Measurements from ENCODE around the gene POU3F1. TPM values are rescaled to one million over a fixed set of nuclear protein-coding genes. Genes with fewer than 3 reads are reported as not detected.

The POU3F1 gene
- polyA plus RNA-seq, 2 of the 4 experiments (the other 2 are of a cell fraction), result not detected

DNA sequence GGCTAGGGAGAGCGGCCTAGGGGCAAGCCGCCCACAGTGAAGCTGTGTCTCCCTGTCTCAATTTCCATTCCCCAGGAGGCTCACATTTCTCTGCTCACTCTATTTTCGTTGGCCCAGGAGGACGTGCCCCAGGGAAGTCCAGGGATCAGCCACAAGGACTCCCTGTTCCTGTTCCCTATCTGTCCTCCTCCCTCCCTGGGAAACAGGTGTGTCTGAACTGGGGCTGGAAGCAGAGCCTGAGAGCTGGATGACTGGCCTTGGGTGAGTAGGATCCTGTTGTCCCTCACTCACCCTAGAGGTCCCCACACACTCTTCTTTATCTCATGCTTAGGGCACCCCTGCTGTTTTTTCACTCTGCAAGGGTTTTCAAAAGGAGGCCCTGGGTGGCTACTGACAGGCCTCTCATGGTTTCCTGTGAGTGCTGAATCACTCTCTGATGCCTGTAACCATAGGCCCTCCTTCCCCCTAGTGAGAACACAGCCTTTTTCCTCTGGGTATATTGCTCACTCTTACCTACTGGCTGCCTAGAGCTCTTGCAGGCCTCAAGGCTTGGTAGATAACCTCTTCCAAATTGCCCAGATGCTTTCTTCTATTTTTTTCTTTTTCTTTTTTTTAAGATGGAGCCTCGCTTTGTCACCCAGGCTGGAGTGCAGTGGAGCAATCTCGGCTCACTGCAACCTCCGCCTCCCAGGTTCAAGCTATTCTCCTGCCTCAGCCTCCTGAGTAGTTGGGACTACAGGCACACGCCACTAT, 37.3 kb downstream of the POU3F1 start:
- Histone ChIP-seq H3K4me3 (no peak overlapping the region), H3K4me1 (peaks cover 13% of the 10 kb centered on the region), H3K9me3 (no peaks in the 10 kb centered on the region), H3K4me2 (no peak overlapping the region), H3K27ac (peak overlapping the region in 1 of 2 experiments; percentile 34; a peak in 1 of 6 replicates)
- ATAC-seq, result no peak
- WGBS (ENCODE audit: missing lambda C conversion rate), result 80% methylated on average over 8 of the region's 8 CpGs
- no peak for DNase-seq (ENCODE audit: low read depth in 1 of 2, low spot score in 1 of 2)
- ChIA-PET POLR2A (no interaction called here), CTCF (interaction anchor here (1.1 to 3.7 kb wide), 3 partner anchors 10 to 20 kb away, joined by 3 to 15 read pairs (median 3); no protein-coding TSS in a partner anchor)
- no peak for FAIRE-seq
- TF ChIP-seq PHF8 (IDR thresholded peaks at IDR 0.05; ENCODE audit: borderline replicate concordance, low read depth) (no peak), NFE2L2 (conservative IDR thresholded peaks at IDR 0.05; ENCODE audit: low read length) (no peak), HOXA7 (CRISPR knock-in tag; IDR thresholded peaks at IDR 0.05) (no peak), ZSCAN20 (CRISPR knock-in tag; IDR thresholded peaks at IDR 0.05) (no peak), TP53 (CRISPR knock-in tag; IDR thresholded peaks at IDR 0.05) (no peak), ZC3H11A (IDR thresholded peaks at IDR 0.05) (no peak), FOXS1 (CRISPR knock-in tag; IDR thresholded peaks at IDR 0.05) (no peak), NR3C1 (IDR thresholded peaks at IDR 0.05) (no peak), BHLHE40 (IDR thresholded peaks at IDR 0.05; ENCODE audit: low read depth, low read length) (no peak)
- TF ChIP-seq, protein P1, sequence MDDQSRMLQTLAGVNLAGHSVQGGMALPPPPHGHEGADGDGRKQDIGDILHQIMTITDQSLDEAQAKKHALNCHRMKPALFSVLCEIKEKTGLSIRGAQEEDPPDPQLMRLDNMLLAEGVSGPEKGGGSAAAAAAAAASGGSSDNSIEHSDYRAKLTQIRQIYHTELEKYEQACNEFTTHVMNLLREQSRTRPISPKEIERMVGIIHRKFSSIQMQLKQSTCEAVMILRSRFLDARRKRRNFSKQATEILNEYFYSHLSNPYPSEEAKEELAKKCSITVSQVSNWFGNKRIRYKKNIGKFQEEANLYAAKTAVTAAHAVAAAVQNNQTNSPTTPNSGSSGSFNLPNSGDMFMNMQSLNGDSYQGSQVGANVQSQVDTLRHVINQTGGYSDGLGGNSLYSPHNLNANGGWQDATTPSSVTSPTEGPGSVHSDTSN (IDR thresholded peaks at IDR 0.05), result no peak
- TF ChIP-seq, protein P2, sequence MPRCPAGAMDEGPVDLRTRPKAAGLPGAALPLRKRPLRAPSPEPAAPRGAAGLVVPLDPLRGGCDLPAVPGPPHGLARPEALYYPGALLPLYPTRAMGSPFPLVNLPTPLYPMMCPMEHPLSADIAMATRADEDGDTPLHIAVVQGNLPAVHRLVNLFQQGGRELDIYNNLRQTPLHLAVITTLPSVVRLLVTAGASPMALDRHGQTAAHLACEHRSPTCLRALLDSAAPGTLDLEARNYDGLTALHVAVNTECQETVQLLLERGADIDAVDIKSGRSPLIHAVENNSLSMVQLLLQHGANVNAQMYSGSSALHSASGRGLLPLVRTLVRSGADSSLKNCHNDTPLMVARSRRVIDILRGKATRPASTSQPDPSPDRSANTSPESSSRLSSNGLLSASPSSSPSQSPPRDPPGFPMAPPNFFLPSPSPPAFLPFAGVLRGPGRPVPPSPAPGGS (IDR thresholded peaks at IDR 0.05), result no peak
- TF ChIP-seq, protein P3, sequence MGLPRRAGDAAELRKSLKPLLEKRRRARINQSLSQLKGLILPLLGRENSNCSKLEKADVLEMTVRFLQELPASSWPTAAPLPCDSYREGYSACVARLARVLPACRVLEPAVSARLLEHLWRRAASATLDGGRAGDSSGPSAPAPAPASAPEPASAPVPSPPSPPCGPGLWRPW (IDR thresholded peaks at IDR 0.05), result no peak
- TF ChIP-seq, protein P4, sequence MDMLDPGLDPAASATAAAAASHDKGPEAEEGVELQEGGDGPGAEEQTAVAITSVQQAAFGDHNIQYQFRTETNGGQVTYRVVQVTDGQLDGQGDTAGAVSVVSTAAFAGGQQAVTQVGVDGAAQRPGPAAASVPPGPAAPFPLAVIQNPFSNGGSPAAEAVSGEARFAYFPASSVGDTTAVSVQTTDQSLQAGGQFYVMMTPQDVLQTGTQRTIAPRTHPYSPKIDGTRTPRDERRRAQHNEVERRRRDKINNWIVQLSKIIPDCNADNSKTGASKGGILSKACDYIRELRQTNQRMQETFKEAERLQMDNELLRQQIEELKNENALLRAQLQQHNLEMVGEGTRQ (IDR thresholded peaks at IDR 0.05), result no peak

- Histone ChIP-seq H3K4me1 (peaks cover 19% of the 10 kb centered on the region), H3K4me3 (peak overlapping the region; percentile 82; the same call in 1 of the 3 replicates), H3K27ac (peak overlapping the region; percentile 90 to 91; a peak in 4 of 6 replicates), H3K4me2 (peak overlapping the region; percentile 90), H3K9me3 (no peaks in the 10 kb centered on the region)
- DNase-seq (ENCODE audit: low read depth in 1 of 2, low spot score in 1 of 2) (no peak), FAIRE-seq (no peak), ATAC-seq (no peak)
- TF ChIP-seq EHF (CRISPR knock-in tag; IDR thresholded peaks at IDR 0.05), result no peak
- TF ChIP-seq, protein P5, sequence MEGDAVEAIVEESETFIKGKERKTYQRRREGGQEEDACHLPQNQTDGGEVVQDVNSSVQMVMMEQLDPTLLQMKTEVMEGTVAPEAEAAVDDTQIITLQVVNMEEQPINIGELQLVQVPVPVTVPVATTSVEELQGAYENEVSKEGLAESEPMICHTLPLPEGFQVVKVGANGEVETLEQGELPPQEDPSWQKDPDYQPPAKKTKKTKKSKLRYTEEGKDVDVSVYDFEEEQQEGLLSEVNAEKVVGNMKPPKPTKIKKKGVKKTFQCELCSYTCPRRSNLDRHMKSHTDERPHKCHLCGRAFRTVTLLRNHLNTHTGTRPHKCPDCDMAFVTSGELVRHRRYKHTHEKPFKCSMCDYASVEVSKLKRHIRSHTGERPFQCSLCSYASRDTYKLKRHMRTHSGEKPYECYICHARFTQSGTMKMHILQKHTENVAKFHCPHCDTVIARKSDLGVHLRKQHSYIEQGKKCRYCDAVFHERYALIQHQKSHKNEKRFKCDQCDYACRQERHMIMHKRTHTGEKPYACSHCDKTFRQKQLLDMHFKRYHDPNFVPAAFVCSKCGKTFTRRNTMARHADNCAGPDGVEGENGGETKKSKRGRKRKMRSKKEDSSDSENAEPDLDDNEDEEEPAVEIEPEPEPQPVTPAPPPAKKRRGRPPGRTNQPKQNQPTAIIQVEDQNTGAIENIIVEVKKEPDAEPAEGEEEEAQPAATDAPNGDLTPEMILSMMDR (IDR thresholded peaks at IDR 0.05), result no peak
- TF ChIP-seq, protein P6, sequence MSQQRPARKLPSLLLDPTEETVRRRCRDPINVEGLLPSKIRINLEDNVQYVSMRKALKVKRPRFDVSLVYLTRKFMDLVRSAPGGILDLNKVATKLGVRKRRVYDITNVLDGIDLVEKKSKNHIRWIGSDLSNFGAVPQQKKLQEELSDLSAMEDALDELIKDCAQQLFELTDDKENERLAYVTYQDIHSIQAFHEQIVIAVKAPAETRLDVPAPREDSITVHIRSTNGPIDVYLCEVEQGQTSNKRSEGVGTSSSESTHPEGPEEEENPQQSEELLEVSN (IDR thresholded peaks at IDR 0.05; ENCODE audit: borderline replicate concordance, low read depth), result no peak
- no peak for TF ChIP-seq NR3C1 (IDR thresholded peaks at IDR 0.05)
- POLR2A ChIA-PET, result interaction anchor here (0.6 kb wide), 1 partner anchor 28 kb away, joined by 3 read pairs; no protein-coding TSS in a partner anchor
- CTCF ChIA-PET, result no interaction called here
- WGBS (ENCODE audit: missing lambda C conversion rate), result 86% methylated on average over 11 of the region's 12 CpGs
Observed at GRCh38 chr1:38006008-38006828, 40.4 kb downstream of the POU3F1 start.

Measured in A549 (cell line).